Measurements from ENCODE around the gene PRDM4.
"Not testable (repeated sequence)": the region's sequence is repeated elsewhere in the genome, so short reads cannot be mapped to it uniquely, and the experiment has no call there.

The PRDM4 gene

GRCh38 chr12:107730618-107731341 is 30.2 kb downstream of the PRDM4 start:
- no peak for TF ChIP-seq CTCF (IDR thresholded peaks at IDR 0.05; ENCODE audit: low read depth, low read length, missing control alignments)
- no peak for DNase-seq (ENCODE audit: extremely low read depth, low read depth)
- H3K4me3 ChIP-seq (replicated peaks; ENCODE audit: low read depth, low read length): no peak overlapping the region

GRCh38 chr12:107727742-107728141 is 33.2 kb downstream of the PRDM4 start:
- not testable (repeated sequence) for H3K4me3 ChIP-seq (replicated peaks; ENCODE audit: low read depth, low read length); DNase-seq (ENCODE audit: extremely low read depth, low read depth)

- H3K4me3 ChIP-seq (replicated peaks; ENCODE audit: low read depth, low read length); DNase-seq (ENCODE audit: extremely low read depth, low read depth): not testable (repeated sequence)
These were observed 33.6 kb downstream of the PRDM4 start for GRCh38 chr12:107727327-107727726.

- no peak for DNase-seq (ENCODE audit: extremely low read depth, low read depth)
- no peak for TF ChIP-seq CTCF (IDR thresholded peaks at IDR 0.05; ENCODE audit: low read depth, low read length, missing control alignments)
- no peak overlapping the region for H3K4me3 ChIP-seq (replicated peaks; ENCODE audit: low read depth, low read length)
These were observed 42.3 kb downstream of the PRDM4 start for GRCh38 chr12:107718606-107719005.

- no peak for TF ChIP-seq CTCF (IDR thresholded peaks at IDR 0.05; ENCODE audit: low read depth, low read length, missing control alignments)
- no peak for DNase-seq (ENCODE audit: extremely low read depth, low read depth)
- H3K4me3 ChIP-seq (replicated peaks; ENCODE audit: low read depth, low read length): no peak overlapping the region
These were observed 45.2 kb downstream of the PRDM4 start for GRCh38 chr12:107715780-107716179.

GRCh38 chr12:107705522-107705921 is 55.4 kb downstream of the PRDM4 start:
- not testable (repeated sequence) for H3K4me3 ChIP-seq (replicated peaks; ENCODE audit: low read depth, low read length); DNase-seq (ENCODE audit: extremely low read depth, low read depth)

- H3K4me3 ChIP-seq (replicated peaks; ENCODE audit: low read depth, low read length): no peak overlapping the region
- DNase-seq (ENCODE audit: extremely low read depth, low read depth): no peak
- TF ChIP-seq CTCF (IDR thresholded peaks at IDR 0.05; ENCODE audit: low read depth, low read length, missing control alignments): no peak
These were observed 56.9 kb downstream of the PRDM4 start for GRCh38 chr12:107704041-107704440.

- TF ChIP-seq CTCF (IDR thresholded peaks at IDR 0.05; ENCODE audit: low read depth, low read length, missing control alignments): no peak
- no peak for DNase-seq (ENCODE audit: extremely low read depth, low read depth)
- no peak overlapping the region for H3K4me3 ChIP-seq (replicated peaks; ENCODE audit: low read depth, low read length)
These were observed 58.8 kb downstream of the PRDM4 start for GRCh38 chr12:107702106-107702505.

- not testable (repeated sequence) for DNase-seq (ENCODE audit: extremely low read depth, low read depth); H3K4me3 ChIP-seq (replicated peaks; ENCODE audit: low read depth, low read length)
These were observed 65.2 kb downstream of the PRDM4 start for GRCh38 chr12:107695772-107696171.
